Stimulated activated CD4-positive, alpha-beta T cell treated with anti-CD3 and anti-CD28 coated beads, TNF-alpha, amount 100 ng/mL, for 1 hour (primary cell): ENCODE results near the gene NPAS1.
"Not testable (repeated sequence)": the region's sequence is repeated elsewhere in the genome, so short reads cannot be mapped to it uniquely, and the experiment has no call there.

Experiments
- DNase-seq, 3 donors: peaks; one replicate each; pipeline ENCODE4 v3.0.0-alpha.2; 2020; ENCODE audit warnings: low read depth in 3 of 3, low spot score in 1 of 3

The NPAS1 gene

DNA sequence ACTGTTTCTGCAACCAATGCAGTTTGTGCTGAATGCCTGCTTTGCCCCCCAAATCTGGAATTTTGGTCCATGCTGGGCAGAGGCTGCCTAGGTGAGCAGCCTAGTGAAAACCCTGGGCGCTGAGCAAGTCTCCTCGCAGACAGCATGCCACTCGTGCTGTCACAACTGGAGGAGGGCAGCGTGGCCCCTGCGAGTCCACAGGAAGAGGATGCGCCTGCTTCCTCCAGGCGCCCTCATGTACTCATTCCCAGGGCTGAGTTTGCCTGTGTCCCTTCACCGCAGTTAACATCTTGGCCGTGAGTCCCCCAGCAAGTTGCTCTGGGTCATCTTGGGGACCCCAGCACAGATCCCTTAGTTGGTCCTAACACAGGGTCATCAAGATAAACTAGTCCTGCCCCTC is 55.0 kb downstream of the NPAS1 start:
- no peak for DNase-seq

DNA sequence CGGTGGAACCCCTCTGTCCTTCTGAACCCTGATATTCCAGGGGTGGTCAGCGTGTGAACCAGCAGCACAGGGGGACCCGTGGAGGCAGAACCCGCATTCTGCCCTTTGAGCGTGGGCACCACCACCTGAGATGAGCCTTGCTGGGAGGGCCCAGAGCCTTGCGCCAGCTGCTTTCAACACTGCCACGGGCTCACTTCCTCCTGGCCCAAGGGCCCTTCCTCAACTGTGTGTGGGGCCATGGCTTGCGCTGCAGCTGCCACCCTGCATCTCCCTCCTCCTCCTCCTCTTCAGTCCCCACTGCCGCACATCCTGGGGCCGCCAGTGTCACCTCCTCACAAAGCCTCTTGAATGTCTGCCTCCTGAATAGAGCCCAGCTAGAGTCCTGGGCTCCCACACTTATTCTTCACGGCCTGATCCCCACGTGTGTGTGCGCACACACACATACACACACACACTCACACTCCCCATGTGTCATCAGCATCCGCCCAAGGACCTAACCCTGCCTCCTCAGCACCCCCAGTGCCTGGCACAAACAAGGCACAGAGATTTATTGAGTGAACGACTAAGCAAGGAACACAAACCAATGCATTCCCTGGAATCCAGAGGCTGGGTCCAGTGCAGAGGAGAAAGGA is 55.7 kb downstream of the NPAS1 start:
- no peak for DNase-seq

GRCh38 chr19:47075941-47076340 is 56.3 kb downstream of the NPAS1 start:
- no peak for DNase-seq

GRCh38 chr19:47078351-47078750 is 58.7 kb downstream of the NPAS1 start:
- not testable (repeated sequence) for DNase-seq

DNA sequence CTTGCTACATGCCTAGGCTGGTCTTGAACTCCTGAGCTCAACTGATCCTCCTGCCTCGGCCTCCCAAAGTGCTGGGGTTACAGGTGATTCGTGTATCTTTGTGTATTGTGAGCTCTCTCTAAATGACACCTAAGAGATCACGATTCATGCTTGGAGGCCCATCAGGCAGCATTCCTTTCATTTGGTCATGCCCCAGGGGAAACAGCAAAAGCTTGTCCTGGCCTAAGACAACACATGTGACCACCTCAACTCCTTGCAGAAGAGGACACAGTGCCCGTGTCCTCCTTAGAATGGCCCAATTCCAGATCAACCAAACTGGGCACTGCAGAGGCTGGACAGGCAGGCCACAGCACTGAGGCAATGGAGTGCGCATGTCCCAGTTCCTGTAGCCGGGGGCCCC is 61.5 kb downstream of the NPAS1 start:
- no peak for DNase-seq

DNA sequence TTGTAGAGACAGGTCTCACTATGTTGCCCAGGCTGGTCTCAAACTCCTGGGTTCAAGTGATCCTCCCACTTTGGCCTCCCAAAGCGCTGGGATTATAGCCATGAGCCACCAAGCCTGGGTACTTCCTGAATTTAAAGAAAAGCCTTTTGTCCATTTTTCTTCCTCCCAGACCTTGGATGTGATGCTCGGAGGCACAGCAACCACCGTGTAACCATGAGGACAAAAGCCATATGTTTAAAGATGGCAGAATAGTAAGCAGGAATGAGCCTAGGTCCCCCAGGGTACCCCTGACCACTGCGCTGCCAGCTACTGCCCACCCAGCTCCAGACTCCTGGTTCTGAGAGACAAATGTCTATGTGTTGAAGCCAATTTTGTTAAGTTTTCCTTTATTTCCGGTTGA is 62.9 kb downstream of the NPAS1 start:
- DNase-seq = no peak

DNA sequence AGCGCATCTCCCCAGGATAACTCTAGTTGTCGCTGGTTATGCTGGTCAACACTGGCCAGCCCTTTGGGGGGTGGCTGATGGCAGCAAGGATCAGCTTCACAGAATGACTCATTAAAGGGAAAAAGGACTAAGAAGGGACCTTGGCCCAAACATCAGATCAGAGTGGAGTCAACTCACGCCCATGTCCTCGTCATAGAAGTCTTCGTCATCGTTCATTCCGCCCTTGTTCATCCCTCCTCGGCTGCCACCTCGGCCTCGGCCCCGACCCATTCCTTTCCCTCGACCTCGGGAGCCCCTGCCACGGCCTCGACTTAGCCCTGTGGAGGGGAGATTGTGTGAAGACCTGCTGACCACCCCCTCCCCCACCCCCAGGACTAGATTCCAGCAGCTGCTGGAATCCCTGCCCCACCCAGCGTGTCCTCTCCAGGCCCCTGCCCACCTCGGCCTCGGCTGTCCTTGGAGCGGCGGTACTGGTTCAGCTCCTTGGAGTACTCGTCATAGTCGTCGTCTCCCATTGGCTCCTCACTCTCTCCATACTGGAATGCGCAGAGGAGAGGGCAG is 65.3 kb downstream of the NPAS1 start:
- no peak for DNase-seq

- no peak for DNase-seq
Observed at GRCh38 chr19:47086280-47086679, 66.6 kb downstream of the NPAS1 start.

DNA sequence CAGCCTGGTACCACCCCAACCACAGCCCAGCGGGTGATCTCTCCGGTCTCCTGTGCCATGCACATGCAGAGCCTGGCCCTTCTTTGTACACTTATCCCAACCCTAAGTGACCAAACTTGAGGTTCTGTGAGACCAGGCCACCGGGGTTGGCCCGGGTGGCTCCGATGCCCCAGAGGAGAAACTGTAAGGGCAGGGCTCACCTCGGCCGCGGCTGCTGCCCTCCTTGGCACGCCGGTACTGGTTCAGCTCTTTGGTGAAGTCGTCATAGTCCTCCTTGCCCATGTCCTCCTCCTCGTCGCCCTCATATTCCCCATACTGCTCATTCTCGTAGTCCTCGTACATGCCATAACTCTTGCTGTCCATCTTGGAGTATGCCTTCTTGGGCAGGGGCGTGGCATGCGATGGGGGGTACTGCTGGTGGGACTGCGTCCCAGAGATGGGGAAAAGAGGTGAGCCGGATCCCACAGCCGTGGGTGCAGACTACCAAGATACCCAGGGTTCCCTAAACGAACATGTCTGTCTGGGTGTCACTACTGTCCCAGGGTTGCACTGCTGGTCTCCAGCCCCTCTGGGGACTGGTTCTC is 70.2 kb downstream of the NPAS1 start:
- DNase-seq = no peak

- no peak for DNase-seq
Observed at GRCh38 chr19:47093254-47093653, 73.6 kb downstream of the NPAS1 start.

- no peak for DNase-seq
Observed at GRCh38 chr19:47093841-47094240, 74.2 kb downstream of the NPAS1 start.

DNA sequence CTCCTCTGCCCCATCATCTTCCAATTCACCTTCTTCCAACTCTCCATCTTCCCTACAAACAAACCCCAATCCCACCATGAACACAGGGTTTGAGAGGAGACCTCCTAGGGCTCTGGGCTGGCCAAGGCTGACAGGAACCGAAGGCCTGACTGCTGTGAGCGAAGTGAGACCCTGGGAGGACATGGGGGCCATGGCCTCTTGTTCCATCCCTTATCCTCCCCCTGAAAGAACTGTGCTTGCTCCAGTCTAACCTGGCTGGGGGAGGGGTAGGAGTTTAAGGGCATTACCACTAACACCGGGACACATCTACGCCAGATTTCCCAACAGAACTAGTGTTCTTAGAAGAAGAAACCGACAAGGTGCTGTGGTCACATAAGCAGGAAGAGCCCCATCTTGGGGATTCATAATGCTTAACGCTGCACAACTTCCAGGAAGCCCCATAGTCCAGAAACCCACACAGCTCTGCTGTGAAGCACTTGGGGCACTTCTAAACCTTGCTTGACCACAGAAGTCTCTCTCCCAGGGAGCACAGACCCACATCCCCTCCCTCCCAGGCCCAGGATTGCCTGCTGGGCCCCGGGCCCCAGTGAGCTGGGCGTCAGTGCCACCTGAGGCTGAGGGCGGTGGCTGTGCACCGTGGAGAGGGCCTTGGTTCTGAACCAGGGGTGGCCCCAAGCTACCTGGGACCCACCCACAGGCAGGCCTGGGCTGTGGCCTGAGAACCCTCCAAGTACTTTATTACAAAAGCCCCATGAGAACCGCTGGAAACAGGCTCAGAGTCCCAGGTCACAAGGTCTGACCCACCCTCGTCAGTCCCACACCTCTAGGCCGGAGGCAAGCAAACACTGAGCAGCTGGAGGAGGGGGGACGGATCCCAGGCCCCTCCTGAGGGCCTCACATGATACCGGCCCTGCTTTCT is 75.2 kb downstream of the NPAS1 start:
- no peak for DNase-seq
